ENCODE measurements around the gene MED16. TPM values are rescaled to one million over a fixed set of nuclear protein-coding genes. Genes with fewer than 3 reads are reported as not detected.

Gene MED16
- total and polyA plus RNA-seq, 2 of the 13 experiments (the other 11 are each of a cell fraction or from before 2014, with no cell fraction given), result 13.3 to 14.8 TPM

- no peak; the same call in 1 of the 2 replicates for TF ChIP-seq TOE1 (CRISPR knock-in tag; IDR thresholded peaks at IDR 0.05)
- 0 out of 2 replicates have a peak, but pooled peaks have one; percentile 63 for TF ChIP-seq ZNF558 (CRISPR knock-in tag; IDR thresholded peaks at IDR 0.05; ENCODE audit: borderline replicate concordance)
- no peak for TF ChIP-seq GZF1 (CRISPR knock-in tag; IDR thresholded peaks at IDR 0.05)
- no peak for TF ChIP-seq LCORL (IDR thresholded peaks at IDR 0.05)
- no peak for TF ChIP-seq LCORL (CRISPR knock-in tag; IDR thresholded peaks at IDR 0.05)
- no peak for TF ChIP-seq ZBTB3 (CRISPR knock-in tag; IDR thresholded peaks at IDR 0.05; ENCODE audit: borderline replicate concordance, low read depth)
- no peak for TF ChIP-seq TERF1 (CRISPR knock-in tag; IDR thresholded peaks at IDR 0.05)
- TF ChIP-seq ZBTB20 (CRISPR knock-in tag; IDR thresholded peaks at IDR 0.05; ENCODE audit: borderline replicate concordance, low read depth), result no peak
- TF ChIP-seq ZNF543 (CRISPR knock-in tag; IDR thresholded peaks at IDR 0.05), result no peak
- no peak for TF ChIP-seq BHLHE40 (IDR thresholded peaks at IDR 0.05; ENCODE audit: low read length)
- no peak for TF ChIP-seq ZNF317 (CRISPR knock-in tag; IDR thresholded peaks at IDR 0.05)
- no peak for TF ChIP-seq HIC2 (CRISPR knock-in tag; IDR thresholded peaks at IDR 0.05; ENCODE audit: low read depth)
- TF ChIP-seq ZNF784 (CRISPR knock-in tag; IDR thresholded peaks at IDR 0.05; ENCODE audit: borderline replicate concordance), result no peak
- TF ChIP-seq SP5 (CRISPR knock-in tag; IDR thresholded peaks at IDR 0.05; ENCODE audit: borderline replicate concordance, low read depth), result 0 out of 2 replicates have a peak, but pooled peaks have one; percentile 18
- no peak for TF ChIP-seq ZNF577 (CRISPR knock-in tag; IDR thresholded peaks at IDR 0.05; ENCODE audit: borderline replicate concordance, low read depth)
- no peak for TF ChIP-seq ZNF280B (CRISPR knock-in tag; IDR thresholded peaks at IDR 0.05; ENCODE audit: borderline replicate concordance)
- TF ChIP-seq GLMP (CRISPR knock-in tag; IDR thresholded peaks at IDR 0.05; ENCODE audit: borderline replicate concordance), result no peak
- TF ChIP-seq DZIP1 (CRISPR knock-in tag; IDR thresholded peaks at IDR 0.05), result no peak; the same call in 1 of the 2 replicates
- no peak for TF ChIP-seq ZNF792 (CRISPR knock-in tag; IDR thresholded peaks at IDR 0.05)
- no peak for TF ChIP-seq CEBPG (CRISPR knock-in tag; IDR thresholded peaks at IDR 0.05)
Measured at GRCh38 chr19:892894-893689, at the start of gene MED16, which contains the start of gene RNU6-9 (continued).
